Ureter (tissue), 1 donor: ENCODE measurements around the gene SORL1-AS1. TPM values are rescaled to one million over a fixed set of nuclear protein-coding genes. Genes with fewer than 3 reads are reported as not detected.

Experiments used
- DNase-seq: peaks from one replicate; pipeline ENCODE4 v3.0.0-alpha.2; 2020; ENCODE audit warnings: low spot score
- total RNA-seq: library from RNA; stranded (reverse); gene quantifications from one replicate; pipeline ENCODE4 v1.2.4, GENCODE V29; 2023
- donor health status: DM: yes; HTN: yes; CAD: no.

Gene SORL1-AS1

DNA sequence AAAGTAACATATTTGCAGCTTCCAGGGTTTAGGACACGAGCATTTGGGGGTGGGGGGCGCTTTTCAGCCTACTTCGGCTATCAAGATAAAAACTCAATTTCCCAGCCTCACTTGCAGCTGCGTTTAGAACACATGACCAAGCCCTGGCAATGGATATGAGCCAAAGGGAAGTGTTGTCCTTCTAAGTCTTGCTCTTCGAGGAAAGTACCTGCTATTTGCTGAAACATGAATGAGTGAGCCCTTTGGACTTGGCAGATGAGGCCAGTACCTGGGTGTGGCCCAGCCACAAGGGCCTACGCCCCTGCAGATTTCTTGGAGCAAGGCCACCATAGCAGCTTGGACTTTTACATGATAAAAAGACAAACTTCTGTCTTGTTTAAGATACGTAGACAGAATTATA, 60.9 kb downstream of the SORL1-AS1 start:
- DNase-seq = peak; percentile 69

- DNase-seq = no peak
These were observed 63.1 kb downstream of the SORL1-AS1 start for GRCh38 chr11:121389651-121390050.

Other genes starting within 250 kb of the SORL1-AS1 start
- 68.2 TPM for gene SC5D, start 160.2 kb downstream of the SORL1-AS1 start, total RNA-seq
- 134 TPM for gene SORL1, start 653 bp downstream of the SORL1-AS1 start, total RNA-seq